GM12878 (cell line): Measurements from ENCODE around the gene PAPPA. TPM values are rescaled to one million over a fixed set of nuclear protein-coding genes. Genes with fewer than 3 reads are reported as not detected.

Experiments
- ATAC-seq: fragments of 200-7000 bp; cut with Tn5 transposase; 3 replicates; pipeline ENCODE4 v1.9.1; 2020; ENCODE audit warnings: mild to moderate bottlenecking, moderate library complexity
- BruUV-seq: library from RNA; stranded (reverse); fragments of 400-500 nt; replicated peaks from 2 replicates; lab custom pipeline; 2021; lab: Mats Ljungman, UMichigan
- CTCF ChIA-PET: fragments of 300-600 bp; sonication (Branson Sonifier 250); formaldehyde crosslinking; extraction: SDS; loops from one replicate; lab custom pipeline; 2021; ENCODE audit warnings: inconsistent platforms; lab: Yijun Ruan, JAX
- POLR2A ChIA-PET: fragments of 350-600 bp; formaldehyde crosslinking; extraction: SDS; loops from one replicate; lab custom pipeline; 2021; ENCODE audit warnings: inconsistent platforms; lab: Charles Lee
- RAD21 ChIA-PET: fragments of 300-600 bp; sonication (Branson Sonifier 250); formaldehyde crosslinking; loops from one replicate; lab custom pipeline; 2023; ENCODE audit warnings: antibody characterized with exemption; ENCODE audit not compliant: unreplicated experiment; lab: Charles Lee
- SMC1A ChIA-PET: fragments of 300-600 bp; sonication (Branson Sonifier 250); formaldehyde crosslinking; loops from one replicate; lab custom pipeline; 2023; ENCODE audit not compliant: unreplicated experiment, uncharacterized antibody; lab: Charles Lee
- DNase-seq: peaks from one replicate; pipeline ENCODE4 v3.0.0-alpha.2; 2011; ENCODE audit warnings: low read depth, low spot score
- FAIRE-seq: peaks from 3 replicates; lab custom pipeline; 2011; peaks lifted over from hg19 to GRCh38; lab: Jason Lieb, UNC
- H2AFZ ChIP-seq: 2 replicates; pipeline ENCODE4 v1.6.0; 2011; ENCODE audit warnings: low read depth, low read length, control low read depth; ENCODE audit not compliant: control insufficient read depth
- H3K27ac ChIP-seq: 2 replicates; pipeline ENCODE4 v1.5.1; 2011; ENCODE audit warnings: control low read depth; ENCODE audit not compliant: control insufficient read depth, insufficient read depth
- H3K27me3 ChIP-seq, 2 experiments: replicated peaks in 1 of 2; 2 replicates each; pipeline versions ENCODE4 v1.6.0 to v1.6.1; 2011; ENCODE audit warnings: low read length in 1 of 2; ENCODE audit not compliant: control insufficient read depth in 2 of 2, insufficient read depth in 2 of 2
- H3K36me3 ChIP-seq, 2 experiments: 2 replicates each; pipeline ENCODE4 v1.5.1; 2011; ENCODE audit warnings: low read length in 1 of 2; ENCODE audit not compliant: control insufficient read depth in 2 of 2, insufficient read depth in 2 of 2
- H3K4me1 ChIP-seq: 2 replicates; pipeline ENCODE4 v1.6.1; 2011; ENCODE audit warnings: mild to moderate bottlenecking, low read length, moderate library complexity, mixed read lengths; ENCODE audit not compliant: control insufficient read depth, insufficient read depth
- H3K4me2 ChIP-seq: 2 replicates; pipeline ENCODE4 v1.6.0; 2011; ENCODE audit warnings: control low read depth; ENCODE audit not compliant: control insufficient read depth, insufficient read depth
- H3K4me3 ChIP-seq: fragments of 200-600 bp; sonication (generic); 2 replicates; pipeline ENCODE4 v1.5.1; 2016
- H3K79me2 ChIP-seq: 2 replicates; pipeline ENCODE4 v1.6.0; 2011; ENCODE audit warnings: low read length; ENCODE audit not compliant: control insufficient read depth, insufficient read depth
- H3K9ac ChIP-seq: 2 replicates; pipeline ENCODE4 v1.8.0; 2011; ENCODE audit warnings: low read length, control low read depth, mixed read lengths; ENCODE audit not compliant: control insufficient read depth, insufficient read depth
- H3K9me3 ChIP-seq: replicated peaks from 3 replicates; pipeline ENCODE4 v1.5.1; 2011; ENCODE audit warnings: mild to moderate bottlenecking, low read length; ENCODE audit not compliant: control insufficient read depth, insufficient read depth
- H4K20me1 ChIP-seq: 2 replicates; pipeline ENCODE4 v1.6.0; 2011; ENCODE audit not compliant: control insufficient read depth, insufficient read depth
- RUNX3 ChIP-seq: IDR thresholded peaks from 2 replicates; pipeline ENCODE4 v1.6.1; 2012; ENCODE audit warnings: low read length, inconsistent platforms
- WGBS: methylation state at CpG from one replicate; pipeline ENCODE4 v1.1.6; 2016; ENCODE audit warnings: low lambda C conversion rate; ENCODE audit not compliant: insufficient replicate concordance, insufficient coverage; ENCODE audit errors: missing lambda C conversion rate; 5-methylcytosine and 5-hydroxymethylcytosine counted together
- in situ Hi-C: fragments of 300-500 bp; cut with MboI; formaldehyde crosslinking; loops from 9 replicates; pipeline ENCODE4 v1.14.3; 2018; ENCODE audit warnings: mixed read lengths
- intact Hi-C: fragments of 100-400 bp; cut with micrococcal nuclease; formaldehyde crosslinking; loops from one replicate; pipeline ENCODE4 v1.14.2; 2022; ENCODE audit not compliant: unreplicated experiment
- polyA plus RNA-seq, 11 experiments: library from polyadenylated mRNA; depleted of rRNA in 4 of 11; unstranded in 6 of 11; stranded (reverse) in 5 of 11; fragments of >200 nt; fragmentation: Nextera tagmentation in 4 of 11; fragmentation: Illumina TruSeq in 1 of 11; extraction: Ambion mirVana in 4 of 11; extraction: Trizol in 1 of 11; gene quantifications; 1 replicate in 1 of 11; 2 replicates in 10 of 11; pipeline versions ENCODE4 v1.2.1 to v1.2.3, GENCODE V29; 2011 to 2016; ENCODE audit warnings: inconsistent platforms in 2 of 11, missing spikeins in 2 of 11, low read depth in 1 of 11
- total RNA-seq, 4 experiments: library from RNA; depleted of rRNA in 3 of 4; stranded (reverse); fragments of >200 nt in 3 of 4; fragmentation: Illumina TruSeq in 1 of 4; extraction: Trizol in 1 of 4; gene quantifications; 2 replicates each; pipeline versions ENCODE4 v1.2.1 to v1.2.3, GENCODE V29; 2013 to 2021
- TF ChIP-seq, protein P1 (sequence below): IDR thresholded peaks from 2 replicates; pipeline ENCODE4 v1.6.1; 2012; ENCODE audit warnings: mild to moderate bottlenecking, low read depth, low read length

The PAPPA gene
- total and polyA plus RNA-seq, 10 of the 15 experiments (the other 5 are each of a cell fraction or from before 2014, with no cell fraction given), result under 0.01 to 0.19 (median 0.02) TPM; not detected in 4

DNA sequence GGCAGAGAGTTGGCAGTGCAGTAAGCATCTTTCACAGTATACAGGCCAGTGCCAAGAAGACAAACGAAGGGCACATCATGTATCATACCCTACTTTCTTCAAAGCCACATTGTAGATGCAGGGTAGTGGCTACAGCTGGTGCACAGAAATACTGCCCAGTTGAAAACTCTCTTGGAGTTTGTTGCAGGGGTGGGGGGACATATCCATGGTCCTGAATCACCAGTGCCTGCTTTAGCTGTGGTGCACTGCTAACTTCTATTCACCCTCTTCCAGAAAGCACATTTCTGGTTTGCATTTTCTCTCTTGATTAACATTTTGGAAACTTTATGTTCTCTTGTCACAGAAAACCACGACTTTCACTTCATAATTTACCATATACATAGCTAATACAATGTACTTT lies 196.6 kb downstream of the PAPPA start:
- WGBS, result 0% methylated on average over 2 of the region's 2 CpGs
- no TSS peak for BruUV-seq

More for the DNA sequence above, 196.6 kb downstream of the PAPPA start:
- Histone ChIP-seq H2AFZ (no peak overlapping the region), H3K27ac (no peak overlapping the region), H3K9me3 (no peaks in the 10 kb centered on the region), H3K36me3 (no peaks in the 10 kb centered on the region), H3K4me3 (no peak overlapping the region), H3K4me2 (no peak overlapping the region), H3K9ac (no peak overlapping the region), H3K4me1 (no peaks in the 10 kb centered on the region), H3K27me3 (no peaks in the 10 kb centered on the region), H3K79me2 (no peaks in the 10 kb centered on the region), H4K20me1 (no peaks in the 10 kb centered on the region)
- DNase-seq (no peak), FAIRE-seq (no peak), ATAC-seq (no peak)
- in situ Hi-C loops (no loop called here), intact Hi-C loops (no loop called here)
- POLR2A ChIA-PET, result no interaction called here
- TF ChIP-seq RUNX3, result no peak
- TF ChIP-seq, protein P1, sequence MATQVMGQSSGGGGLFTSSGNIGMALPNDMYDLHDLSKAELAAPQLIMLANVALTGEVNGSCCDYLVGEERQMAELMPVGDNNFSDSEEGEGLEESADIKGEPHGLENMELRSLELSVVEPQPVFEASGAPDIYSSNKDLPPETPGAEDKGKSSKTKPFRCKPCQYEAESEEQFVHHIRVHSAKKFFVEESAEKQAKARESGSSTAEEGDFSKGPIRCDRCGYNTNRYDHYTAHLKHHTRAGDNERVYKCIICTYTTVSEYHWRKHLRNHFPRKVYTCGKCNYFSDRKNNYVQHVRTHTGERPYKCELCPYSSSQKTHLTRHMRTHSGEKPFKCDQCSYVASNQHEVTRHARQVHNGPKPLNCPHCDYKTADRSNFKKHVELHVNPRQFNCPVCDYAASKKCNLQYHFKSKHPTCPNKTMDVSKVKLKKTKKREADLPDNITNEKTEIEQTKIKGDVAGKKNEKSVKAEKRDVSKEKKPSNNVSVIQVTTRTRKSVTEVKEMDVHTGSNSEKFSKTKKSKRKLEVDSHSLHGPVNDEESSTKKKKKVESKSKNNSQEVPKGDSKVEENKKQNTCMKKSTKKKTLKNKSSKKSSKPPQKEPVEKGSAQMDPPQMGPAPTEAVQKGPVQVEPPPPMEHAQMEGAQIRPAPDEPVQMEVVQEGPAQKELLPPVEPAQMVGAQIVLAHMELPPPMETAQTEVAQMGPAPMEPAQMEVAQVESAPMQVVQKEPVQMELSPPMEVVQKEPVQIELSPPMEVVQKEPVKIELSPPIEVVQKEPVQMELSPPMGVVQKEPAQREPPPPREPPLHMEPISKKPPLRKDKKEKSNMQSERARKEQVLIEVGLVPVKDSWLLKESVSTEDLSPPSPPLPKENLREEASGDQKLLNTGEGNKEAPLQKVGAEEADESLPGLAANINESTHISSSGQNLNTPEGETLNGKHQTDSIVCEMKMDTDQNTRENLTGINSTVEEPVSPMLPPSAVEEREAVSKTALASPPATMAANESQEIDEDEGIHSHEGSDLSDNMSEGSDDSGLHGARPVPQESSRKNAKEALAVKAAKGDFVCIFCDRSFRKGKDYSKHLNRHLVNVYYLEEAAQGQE, result peak; percentile 63; the same call in 1 of the 2 replicates
- RAD21 ChIA-PET, result no interaction called here
- CTCF ChIA-PET, result no interaction called here
- SMC1A ChIA-PET, result no interaction called here
